Globus pallidus (tissue), 1 donor: ENCODE measurements around the gene CASP9.

Source experiments
- DNase-seq: peaks from one replicate; pipeline ENCODE4 v3.0.0-alpha.2; 2015; ENCODE audit warnings: low spot score

Gene CASP9

DNA sequence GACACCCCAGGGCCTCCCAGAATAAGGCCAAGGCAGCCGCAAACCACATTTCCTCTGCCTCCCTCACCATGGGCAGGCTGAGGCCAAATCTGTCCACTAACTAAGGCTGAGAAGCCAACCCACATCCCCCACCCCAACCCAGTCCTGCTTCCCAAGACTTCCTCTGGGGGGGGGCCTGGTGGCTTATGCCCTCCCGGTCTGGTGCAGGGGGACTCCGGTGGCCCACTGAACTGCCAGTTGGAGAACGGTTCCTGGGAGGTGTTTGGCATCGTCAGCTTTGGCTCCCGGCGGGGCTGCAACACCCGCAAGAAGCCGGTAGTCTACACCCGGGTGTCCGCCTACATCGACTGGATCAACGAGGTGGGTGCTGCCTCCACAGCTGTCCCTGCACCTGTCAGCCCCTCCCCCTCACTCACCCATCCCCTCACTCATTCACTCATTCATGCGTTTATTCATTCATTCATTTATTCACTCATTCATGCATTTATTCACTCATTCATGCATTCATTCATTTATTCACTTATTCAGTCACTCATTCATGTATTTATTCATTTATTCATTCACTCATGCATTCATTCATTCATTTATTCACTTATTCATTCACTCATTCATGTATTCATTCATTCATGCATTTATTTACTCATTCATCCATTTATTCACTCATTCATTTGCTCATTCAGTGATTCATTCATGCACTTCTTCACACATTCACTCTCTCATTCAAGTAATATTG is 78.5 kb downstream of the CASP9 start:
- no peak for DNase-seq

DNA sequence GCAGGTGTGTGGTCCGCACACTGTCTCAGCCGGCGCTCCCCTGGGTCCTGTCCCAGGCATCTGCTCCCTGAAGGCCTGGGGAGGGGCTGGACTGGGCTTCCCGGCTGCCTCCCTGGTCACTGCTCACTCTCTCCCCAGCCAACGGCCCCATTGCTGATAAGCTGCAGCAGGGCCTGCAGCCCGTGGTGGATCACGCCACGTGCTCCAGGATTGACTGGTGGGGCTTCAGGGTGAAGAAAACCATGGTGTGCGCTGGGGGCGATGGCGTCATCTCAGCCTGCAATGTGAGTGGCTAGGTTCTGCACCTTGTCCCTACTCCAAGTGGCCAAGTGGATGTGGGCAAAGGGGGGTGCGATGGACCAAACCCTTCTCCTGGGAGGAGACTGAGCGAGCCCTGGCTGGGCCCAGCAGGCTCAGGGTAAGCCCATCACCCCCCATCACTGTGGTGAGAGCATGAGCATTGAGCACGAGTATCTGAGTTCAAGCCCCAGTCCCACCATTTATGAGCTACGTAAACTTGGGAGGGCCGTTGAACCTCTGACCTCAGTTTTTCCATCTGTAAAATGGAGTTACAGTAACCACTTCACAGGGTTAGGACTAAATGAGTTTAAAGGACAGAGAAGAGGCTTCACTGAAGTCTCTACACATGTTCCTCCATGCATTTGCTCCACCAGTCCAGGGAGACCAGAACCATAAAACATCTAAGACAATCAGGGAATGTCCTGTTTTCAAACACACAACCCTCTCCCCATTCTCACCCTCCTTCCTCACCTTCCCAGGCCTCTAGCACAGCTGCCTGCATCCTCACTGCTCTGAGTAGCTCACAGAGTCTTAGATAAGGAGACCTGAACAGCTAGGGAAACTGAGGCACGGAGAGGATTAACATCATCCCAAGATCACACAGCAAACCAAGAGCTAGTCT is 79.3 kb downstream of the CASP9 start:
- no peak for DNase-seq

DNA sequence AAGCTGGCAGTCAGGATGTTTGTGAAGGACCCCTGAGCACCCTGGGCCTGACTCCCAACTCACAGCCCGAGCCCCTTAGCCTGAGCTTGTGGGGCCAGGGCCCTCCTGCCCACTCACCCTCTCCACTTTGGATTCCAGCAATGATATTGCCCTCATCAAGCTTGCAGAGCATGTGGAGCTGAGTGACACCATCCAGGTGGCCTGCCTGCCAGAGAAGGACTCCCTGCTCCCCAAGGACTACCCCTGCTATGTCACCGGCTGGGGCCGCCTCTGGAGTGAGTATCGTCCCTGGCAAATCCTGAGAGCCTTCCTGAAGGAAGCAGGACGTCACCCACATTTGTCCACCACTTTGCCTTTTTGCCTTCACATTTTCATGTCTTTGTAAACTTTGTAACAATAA is 80.7 kb downstream of the CASP9 start:
- DNase-seq = no peak

DNA sequence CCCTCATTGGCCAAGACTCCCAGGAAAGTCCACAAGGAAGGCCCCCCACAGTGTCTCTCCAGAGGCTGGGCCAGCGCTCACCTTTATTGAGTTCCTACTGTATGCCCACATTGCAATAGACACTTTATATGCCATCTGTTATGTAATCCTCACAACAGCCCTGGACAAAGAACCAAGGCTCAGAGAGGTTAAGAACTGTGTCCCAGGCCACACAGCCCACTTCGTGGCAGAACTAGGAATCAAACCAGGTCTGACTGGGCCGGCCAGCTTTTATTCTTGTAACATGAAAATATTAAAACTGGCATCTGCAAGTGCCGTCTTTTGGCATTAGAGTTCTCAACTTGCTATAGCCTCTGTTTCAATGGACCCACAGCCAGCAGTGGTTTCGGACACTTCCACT is 81.3 kb downstream of the CASP9 start:
- DNase-seq = no peak

DNA sequence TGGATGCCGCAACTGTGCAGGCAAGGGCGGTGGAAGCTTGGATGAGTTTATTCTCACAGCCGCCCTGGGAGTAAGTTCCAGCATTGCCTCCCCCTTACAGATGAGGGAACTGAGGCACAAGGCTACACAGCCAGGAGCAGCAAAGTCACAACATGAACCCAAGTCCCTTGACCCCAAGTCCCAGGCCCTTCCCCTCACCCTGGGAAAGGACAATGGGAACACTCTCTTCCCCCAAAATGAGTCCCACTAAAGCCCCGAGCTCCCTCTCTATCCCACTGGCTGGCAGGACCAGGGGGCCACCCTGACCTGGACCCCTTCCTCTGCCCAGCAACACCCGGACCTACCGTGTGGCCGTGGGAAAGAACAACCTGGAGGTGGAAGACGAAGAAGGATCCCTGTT is 81.9 kb downstream of the CASP9 start:
- no peak for DNase-seq
